Superior temporal gyrus (tissue), 1 donor: ENCODE results near the gene WRAP73.
"Not testable (repeated sequence)": the region's sequence is repeated elsewhere in the genome, so short reads cannot be mapped to it uniquely, and the experiment has no call there.

Experiments
- DNase-seq: peaks from one replicate; pipeline ENCODE4 v3.0.0-alpha.2; 2016; ENCODE audit errors: extremely low spot score

WRAP73 gene

DNA sequence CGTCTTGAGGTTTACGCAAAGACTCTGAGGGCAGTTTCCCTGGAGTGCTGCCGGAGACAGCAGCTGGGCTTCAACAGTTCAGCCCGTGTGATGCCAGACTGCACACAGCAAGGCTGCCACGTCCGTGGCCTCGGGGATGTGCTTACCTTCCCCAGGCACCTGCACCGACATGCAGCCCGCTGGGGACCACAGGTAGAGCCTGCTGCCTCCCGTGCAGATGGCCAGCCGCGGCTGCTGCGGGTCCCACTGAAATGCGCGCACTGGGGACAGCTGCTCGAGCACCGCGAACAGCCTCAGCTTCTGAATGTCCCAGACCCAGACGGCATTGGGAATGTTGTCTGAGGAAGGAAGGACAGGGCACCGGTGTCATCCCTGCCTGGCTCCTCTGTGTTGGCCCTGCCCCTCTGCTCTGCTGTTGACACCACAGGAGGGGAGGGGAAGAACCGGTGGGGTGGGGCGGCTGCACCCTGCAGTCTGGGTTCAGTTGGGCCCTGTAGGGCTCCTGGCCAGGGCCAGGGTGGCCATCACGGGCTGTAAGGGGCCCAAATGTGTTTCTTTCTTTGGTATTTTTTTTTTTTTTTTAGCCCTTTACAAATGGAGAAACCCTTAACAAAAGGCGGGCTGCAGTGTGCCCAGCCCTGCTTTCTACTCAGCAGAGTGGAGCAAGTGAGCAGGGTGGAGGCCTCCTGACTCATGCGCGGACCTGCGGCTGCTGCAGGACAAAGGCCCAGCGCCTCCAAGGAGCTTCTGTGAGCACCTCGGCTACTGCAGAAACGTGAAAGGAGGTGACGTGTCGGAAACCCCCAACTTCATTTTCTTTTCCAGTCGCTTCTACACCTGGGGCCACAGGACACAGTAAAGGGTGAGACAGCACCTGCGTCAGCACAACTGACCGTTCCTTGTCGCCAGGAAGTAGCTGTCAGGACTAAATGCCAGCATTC lies 18.3 kb downstream of the WRAP73 start:
- no peak for DNase-seq

DNA sequence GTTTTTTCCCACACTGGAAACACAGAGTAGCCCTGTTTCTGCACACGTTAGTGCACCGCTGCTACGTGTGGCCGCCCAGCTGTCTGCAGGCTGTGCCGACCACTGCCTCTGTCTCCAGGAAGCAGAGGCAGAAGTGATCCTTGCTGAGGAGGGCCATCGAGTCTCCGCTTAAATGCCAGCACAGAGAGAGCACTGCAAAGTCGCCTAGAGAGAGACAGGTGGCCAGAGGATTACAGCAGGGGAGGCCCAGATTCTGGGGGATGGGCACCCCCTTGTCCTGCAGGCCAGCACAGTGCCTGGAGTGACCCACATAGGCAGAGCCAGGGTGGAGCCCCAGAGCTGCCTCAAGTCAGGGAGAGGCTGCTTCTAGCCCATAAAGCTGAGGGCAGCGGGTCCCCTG lies 19.0 kb downstream of the WRAP73 start:
- DNase-seq, result no peak

DNA sequence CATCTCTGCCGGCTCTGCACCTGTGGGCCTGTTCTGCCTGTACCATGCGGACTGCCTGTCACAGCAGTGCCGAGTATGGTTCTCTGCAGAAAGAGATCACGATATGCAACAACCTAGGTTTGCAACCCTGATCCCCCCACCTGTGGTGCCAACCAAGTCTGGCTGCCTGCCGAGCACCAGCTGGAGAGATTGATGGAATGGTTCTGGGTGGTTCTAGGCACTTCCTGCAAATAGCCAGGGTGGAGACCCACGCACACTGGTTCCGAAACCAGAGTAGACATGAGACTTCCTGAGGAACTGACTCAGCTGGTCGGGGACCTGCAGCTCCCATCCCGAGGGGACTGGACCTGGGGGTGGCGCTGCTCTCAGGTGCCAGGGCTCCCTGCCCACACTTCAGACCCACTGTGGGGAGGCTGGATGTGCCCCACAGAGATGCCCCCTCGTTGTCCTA lies 19.7 kb downstream of the WRAP73 start:
- no peak for DNase-seq

DNA sequence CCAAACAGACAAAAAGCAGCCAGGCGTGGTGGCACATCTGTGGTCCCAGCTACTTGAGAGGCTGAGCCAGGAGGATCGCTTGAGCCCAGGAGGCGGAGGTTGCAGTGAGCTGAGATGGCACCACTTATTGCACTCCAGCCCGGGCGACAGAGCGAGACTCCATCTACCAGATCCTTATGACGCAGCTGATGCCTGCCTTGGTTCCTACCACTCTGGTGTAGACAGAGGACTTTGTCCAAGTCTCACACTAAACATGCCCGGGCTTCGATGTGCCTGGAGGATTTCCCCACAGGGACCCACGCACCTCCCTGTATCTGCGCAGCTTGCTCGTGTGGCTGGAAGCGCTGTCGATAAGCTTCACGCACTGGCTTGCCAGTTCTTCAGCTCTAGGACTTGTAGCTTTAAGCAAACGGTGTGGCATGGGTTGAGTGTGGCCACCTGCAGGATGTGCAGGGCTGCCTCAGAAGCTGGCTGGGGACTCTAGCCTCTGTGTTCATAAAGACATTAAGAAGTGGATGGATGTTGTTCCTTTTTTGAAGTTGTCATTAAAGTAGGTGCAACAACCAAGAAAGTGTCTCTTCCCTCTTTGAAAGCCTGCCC lies 20.2 kb downstream of the WRAP73 start:
- no peak for DNase-seq

DNA sequence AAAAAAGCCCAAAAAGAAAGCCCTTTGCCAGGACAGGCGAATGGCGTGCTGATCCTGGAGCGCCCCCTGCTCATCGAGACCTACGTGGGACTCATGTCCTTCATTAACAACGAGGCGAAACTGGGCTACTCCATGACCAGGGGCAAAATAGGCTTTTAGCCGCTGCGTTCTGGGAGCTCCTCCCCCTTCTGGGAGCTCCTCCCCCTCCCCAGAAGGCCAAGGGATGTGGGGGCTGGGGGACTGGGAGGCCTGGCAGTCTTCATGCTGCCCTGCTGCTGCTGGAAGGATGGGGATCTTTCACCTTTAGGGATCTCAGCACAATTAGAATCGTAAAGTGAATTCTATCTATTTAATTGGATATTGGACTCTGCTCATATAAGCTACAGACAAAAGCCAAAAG lies 21.5 kb downstream of the WRAP73 start:
- no peak for DNase-seq

DNA sequence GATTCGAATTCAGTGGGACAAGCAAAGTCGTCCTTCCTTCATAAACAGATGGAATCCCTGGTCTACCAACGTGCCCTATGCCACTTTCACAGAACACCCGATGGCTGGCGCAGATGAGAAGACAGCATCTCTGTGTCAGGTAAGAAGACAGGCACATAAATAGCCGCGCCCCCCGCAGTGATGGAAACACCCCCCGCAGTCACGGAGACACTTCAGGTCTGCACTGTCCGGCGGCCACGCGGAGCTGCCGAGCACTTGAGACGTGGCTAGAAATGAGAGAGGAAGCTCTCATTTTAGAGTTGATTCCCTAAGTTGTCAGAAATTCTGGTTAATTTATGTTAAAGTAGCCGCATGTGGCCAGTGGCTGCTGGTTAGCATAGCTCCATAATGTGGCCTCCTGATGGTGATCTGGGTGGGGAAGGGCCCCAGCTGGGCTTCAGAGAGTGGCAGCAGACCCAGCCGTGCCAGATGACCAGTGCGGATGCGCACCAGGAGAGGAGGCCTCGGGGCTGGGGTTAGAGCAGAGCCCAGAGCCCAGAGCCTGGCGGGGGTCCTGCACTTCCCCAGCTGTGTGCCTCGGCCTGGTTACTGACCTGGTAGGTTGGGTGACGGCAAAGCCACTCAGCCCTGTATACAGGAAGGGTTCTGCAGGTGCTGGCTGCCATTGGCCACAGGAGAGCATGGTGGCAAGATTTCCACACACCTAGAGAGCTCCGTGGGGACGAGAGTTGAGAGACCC lies 22.2 kb downstream of the WRAP73 start:
- DNase-seq, result no peak

DNA sequence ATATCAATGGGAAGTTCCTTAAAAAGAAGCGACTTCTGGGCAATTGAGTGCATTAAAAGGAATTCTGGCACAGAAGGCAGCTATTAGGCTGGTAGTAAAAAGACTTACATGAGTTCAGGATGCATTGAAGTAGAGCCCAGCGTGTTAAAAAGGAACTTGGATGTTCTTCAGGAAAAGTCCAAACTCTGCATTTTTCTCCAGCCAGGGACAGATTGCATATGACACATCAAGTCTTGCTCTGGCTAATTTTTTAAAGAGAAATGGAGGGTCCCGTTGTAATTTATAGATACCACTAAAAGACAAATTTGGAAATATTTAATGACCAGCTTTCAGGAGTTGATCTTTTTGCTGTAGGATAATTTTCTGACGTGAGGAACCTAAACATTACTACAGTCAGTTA lies 23.9 kb downstream of the WRAP73 start:
- no peak for DNase-seq

DNA sequence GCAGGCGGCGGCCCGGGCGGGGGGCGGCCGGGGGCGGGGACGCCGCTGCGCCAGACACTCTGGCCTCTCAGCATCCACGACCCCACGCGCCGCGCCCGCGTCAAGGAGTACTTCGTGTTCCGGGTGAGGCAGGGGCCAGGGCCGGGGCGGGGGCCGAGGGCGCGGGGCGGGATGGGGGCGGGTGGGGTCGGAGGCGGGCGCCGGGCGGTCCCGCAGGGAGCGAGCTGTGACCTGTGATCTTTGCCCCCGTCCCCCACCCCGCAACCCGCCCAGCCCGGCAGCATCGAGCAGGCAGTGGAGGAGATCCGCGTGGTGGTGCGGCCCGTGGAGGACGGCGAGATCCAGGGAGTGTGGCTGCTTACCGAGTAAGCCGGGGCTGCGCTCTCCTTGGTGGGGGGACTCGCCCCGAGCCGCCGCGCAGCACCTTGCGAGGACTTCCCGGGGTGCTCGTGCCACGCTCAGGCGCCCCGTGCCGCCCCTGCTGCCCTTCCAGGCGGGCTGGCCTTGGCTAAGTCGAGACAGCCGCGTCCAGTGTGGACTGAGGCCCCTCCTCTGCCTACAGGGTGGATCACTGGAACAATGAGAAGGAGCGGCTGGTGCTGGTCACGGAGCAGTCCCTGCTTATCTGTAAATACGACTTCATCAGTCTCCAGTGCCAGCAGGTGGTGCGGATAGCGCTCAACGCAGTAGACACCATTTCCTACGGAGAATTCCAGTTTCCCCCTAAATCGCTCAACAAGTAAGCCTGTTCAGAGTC lies 24.6 kb downstream of the WRAP73 start:
- no peak for DNase-seq

DNA sequence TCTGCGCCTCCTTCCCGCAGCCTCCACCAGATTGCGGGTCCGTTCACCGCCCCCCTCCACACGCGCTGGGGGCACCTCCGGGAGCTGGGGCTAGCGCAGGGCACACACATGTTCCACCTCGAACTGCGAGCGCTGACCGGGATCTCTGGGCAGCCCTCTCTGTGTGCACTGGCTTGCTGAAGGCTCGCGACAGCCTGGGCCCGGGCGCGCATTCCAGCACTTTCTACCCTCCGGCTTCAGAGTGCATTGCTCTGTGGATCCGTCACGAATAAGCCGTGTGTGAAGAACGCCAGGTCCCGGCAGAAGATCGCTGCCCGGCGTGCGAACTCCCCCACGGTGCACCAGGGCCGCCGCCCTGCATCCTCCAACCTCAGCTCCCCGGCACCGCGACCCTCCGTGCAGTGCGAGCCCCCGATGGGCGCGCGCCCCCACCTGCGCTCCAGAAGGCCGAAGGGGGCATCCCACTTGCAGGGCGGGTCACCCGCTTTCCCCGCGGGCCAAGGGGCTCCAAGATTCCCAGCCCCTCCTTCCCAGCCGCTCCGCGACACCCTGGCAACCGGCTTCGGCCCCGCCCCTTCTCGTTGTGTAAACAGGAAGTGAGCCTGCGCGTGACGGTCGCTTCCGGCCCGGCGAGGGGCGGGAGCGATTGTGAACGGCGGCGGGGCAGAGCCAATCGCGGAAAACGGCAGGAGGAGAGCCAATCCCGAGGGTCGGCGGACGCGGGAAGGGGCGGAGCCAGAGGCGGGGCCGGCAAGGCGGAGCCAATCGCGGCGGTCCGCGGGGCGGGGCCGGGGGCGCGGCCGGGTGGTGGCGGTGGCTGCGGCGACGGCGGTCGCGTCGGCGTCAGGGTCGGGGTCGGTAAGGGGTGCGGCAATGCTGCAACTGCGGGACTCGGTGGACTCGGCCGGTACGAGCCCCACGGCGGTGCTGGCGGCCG lies 25.4 kb downstream of the WRAP73 start, which contains the start of gene TPRG1L:
Gene TPRG1L (plus strand): TSS at position 816 of the 937 bp plus-strand sequence. CDS start 58 bp downstream, at position 874.
- peak; percentile 99 for DNase-seq

DNA sequence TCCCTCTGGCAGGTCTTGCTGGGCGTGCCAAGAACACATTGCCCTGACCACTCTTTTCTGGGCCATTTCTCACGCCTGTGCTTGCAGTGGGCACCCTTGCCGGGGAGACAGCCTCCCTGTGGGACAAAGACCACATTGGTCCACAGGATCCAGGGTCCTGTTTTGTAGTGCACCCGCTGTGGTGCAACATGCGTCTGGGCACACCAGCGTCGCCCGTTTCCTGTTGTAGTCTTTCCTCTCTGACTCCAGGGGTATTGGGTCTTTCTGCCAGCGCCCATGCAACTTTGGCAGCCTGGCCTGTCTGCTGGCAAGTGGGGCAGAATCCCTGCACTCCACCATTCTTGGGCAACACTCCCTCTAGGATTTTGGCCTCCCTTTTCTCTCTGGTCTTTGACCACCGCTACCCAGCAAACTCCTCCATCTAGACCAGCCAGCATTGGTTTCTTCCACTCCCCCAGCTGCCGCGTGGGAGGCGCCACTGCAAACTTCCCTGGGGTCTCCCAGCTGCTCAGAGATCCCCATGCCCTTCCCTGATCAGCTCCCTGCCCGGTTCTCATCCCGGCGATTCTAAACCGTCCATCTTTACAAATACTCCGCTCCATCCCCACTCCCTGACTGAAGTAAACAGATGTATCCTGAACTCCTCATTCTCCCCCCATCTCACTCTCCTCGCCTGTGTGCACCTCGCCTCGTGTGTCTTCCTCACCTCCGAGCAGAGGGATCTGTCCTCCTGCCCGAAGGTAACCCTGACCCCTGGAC lies 26.3 kb downstream of the WRAP73 start:
- DNase-seq, result no peak

DNA sequence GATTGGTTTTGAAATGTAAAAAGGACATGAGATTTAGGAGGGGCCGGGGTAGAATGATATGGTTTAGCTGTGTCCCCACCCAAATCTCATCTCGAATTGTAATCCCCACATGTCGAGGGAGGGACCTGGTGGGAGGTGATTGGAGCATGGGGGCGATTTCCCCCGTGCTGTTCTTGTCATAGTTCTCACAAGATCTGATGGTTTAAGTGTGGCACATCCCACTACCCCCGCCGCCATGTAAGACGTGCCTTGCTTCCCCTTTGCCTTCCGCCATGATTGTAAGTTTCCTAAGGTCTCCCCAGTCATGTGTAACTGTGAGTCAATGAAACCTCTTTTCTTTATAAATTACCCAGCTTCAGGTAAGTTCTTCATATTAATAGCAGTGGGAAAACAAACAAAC lies 27.8 kb downstream of the WRAP73 start:
- not testable (repeated sequence) for DNase-seq

DNA sequence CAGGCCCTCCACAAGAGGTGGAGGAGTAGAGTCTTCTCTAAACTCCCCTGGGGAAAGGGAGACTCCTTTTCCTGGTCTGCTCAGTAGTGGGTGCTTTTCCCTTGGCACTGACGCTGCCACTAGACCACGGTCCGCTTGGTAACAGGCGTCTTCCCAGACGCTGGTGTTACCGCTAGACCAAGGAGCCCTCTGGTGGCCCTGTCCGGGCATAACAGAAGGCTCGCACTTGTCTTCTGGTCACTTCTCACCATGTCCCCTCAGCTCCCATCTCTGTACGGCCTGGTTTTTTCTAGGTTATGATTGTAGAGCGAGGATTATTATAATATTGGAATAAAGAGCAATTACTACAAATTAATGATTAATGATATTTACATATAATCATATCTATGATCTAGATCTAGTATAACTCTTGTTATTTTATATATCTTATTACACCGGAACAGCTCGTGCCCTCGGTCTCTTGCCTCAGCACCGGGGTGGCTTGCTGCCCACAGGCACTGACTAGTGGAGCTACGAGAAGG lies 28.7 kb downstream of the WRAP73 start:
- DNase-seq, result peak; percentile 74

DNA sequence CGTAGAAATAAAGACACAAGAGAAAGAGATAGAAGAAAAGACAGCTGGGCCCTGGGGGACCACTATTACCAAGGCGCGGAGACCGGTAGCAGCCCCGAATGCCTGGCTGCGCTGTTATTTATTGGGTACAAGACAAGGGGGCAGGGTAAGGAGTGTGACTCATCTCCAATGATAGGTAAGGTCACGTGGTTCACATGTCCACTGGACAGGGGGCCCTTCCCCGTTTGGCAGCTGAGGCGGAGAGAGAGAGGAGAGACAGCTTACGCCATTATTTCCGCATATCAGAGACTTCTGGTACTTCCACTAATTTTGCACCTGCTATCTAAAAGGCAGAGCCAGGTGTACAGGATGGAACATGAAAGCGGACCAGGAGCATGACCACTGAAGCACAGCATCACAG lies 29.2 kb downstream of the WRAP73 start:
- DNase-seq, result no peak

DNA sequence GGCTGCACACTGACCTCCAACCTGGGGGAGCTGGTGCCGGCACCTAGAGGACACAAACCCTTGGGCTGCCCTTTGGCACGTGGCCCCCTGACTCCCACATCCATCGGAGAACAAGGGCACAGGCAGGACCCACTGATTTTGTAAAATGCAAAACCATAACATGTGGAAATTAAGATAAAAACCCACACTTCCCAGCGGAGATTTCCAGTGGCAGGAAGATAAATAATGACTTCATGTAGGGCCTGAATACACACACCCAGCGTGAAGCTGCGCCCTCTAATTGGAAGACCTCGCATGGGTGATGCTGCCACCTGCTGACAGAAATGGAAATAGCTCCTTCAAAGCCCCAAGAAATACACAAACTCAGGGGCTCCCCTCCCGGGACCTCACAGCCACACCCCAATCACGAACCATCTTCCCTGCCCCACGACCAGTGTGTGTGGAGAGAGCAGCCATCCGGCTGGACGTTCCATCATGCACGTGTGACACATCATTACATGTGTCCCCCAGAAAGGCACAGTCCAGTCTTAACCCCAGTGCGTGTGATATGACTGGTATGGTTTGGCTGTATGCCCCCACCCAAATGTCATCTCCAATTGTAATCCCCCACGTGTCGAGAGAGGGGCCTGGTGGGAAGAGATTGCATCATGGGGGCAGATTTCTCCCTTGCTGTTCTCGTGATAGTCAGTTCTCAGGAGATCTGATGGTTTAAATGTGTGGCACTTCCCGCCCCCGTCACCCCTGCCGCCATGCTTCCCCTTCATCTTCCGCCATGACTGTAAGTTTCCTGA lies 30.8 kb downstream of the WRAP73 start:
- peak; percentile 92 for DNase-seq

DNA sequence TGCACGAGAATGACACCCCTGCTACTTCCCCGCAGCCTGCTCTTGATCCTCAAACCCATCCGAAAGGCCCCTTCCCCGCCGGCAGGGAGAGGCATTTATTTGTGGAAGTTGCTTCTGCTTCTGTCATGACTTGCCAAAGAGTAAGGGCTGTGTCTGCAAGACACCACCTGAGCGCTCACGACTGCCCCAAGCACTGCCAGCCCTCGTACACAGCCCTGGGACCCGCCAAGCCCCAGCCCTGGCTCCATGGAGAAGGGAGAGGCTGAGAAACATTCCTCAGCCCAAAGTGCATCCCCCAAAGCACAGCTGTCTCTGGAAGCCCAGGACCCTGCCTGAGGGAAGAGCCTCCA lies 31.4 kb downstream of the WRAP73 start:
- DNase-seq, result no peak

DNA sequence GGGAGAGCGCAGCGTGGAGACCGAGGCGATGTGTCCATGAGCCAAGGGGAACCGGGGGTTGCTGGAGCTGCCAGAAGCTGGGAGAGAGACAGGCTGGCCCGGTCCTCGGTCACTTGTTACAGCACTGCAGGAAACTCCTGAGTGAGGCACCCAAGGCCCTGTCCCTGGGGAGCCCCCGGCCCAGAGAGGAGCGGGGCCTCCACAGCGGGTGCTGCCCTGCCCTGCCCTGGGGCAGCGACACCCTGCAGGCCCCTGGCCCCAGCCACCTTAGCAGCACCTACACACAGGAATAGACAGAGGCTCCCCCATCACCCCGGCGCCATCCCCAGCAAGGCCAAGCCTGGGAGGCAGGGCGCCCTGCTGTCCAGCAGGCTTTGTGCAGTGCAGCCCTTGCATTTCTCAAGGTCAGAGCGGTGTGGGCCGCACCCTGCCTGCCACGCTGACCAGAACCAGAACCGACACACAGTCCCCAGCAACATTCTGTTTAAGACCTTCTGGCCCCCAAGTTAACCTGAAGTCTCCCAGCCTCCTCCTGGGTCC lies 32.0 kb downstream of the WRAP73 start:
- no peak for DNase-seq

DNA sequence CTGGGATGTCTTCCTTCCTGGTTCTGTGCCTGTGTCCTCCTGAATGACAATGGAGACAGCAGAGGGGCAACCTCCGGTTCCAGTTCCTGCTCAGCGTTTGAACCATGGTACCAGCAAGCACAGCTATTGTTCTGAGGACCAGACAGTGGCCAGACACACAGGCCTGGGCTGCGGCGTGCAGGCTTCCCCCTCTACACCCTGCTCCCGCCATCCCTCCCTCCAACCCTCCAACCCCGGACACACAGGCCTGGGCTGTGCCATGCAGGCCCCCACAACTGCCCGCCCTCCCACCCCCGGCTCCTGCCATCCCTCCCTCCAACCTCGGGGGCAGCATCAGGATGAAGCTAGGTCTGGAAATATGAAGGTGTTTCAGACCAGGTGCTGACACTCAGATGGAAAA lies 33.0 kb downstream of the WRAP73 start:
- no peak for DNase-seq
